Mononuclear cell (primary cell): ENCODE measurements around the gene MAD1L1. TPM values are rescaled to one million over a fixed set of nuclear protein-coding genes. Genes with fewer than 3 reads are reported as not detected.

Experiments used
- H3K27me3 ChIP-seq: 2 replicates; pipeline ENCODE4 v1.6.0; 2011; ENCODE audit warnings: low read length, control low read depth; ENCODE audit not compliant: insufficient read depth
- H3K4me1 ChIP-seq: 2 replicates; pipeline ENCODE4 v1.5.1; 2011; ENCODE audit warnings: mild to moderate bottlenecking, low read length, control low read depth; ENCODE audit not compliant: insufficient read depth
- H3K4me3 ChIP-seq: 2 replicates; pipeline ENCODE4 v1.5.1; 2011; ENCODE audit warnings: mild to moderate bottlenecking, low read length, moderate library complexity
- H3K9me3 ChIP-seq: 2 replicates; pipeline ENCODE4 v1.5.1; 2011; ENCODE audit warnings: low read depth, mild to moderate bottlenecking, control low read depth, low read length
- total RNA-seq: library from RNA; depleted of rRNA; stranded (reverse); fragments of >200 nt; gene quantifications from one replicate; pipeline ENCODE4 v1.2.3, GENCODE V29; 2012

MAD1L1 gene
- 74.2 TPM for total RNA-seq

- Histone ChIP-seq H3K4me3 (peak within 1 kb of the TSS; percentile 64), H3K9me3 (no peaks in the 10 kb centered on the region), H3K27me3 (no peaks in the 10 kb centered on the region), H3K4me1 (peaks cover 42% of the 10 kb centered on the region)
Measured at GRCh38 chr7:2232766-2233520, at the start of gene MAD1L1. Gene MAD1L1 (minus strand): TSS chr7:2232945. CDS start chr7:2230133, 2,812 bp downstream.

DNA sequence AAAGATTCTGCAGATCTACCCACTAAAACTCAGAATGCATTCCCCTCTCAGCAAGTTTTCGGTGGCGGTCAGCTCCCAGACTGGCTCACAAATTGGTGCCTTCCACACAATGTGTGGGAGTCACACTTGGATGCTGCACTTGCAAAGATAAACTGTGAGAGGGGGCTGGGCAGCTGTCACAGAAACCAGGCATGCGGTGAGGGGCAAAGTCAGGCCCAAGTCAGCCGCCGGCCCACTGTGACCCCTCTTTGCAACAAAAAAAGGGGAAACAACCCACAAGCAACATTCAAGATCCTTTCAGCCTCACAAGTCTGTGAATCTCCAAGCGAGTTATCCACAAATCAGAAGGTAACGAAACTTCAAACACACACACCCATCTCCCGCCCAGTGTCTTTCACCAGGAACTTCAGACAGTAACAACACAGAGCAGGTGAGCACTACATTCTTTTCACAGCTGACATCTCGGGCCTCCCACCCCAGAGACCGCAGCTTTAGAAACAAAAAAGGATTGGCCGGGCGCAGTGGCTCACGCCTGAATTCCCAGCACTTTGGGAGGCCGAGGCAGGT lies 49.5 kb upstream of the MAD1L1 start:
- Histone ChIP-seq H3K4me3 (no peak overlapping the region), H3K4me1 (no peaks in the 10 kb centered on the region), H3K27me3 (no peaks in the 10 kb centered on the region), H3K9me3 (no peaks in the 10 kb centered on the region)

GRCh38 chr7:2281541-2281940 lies 48.8 kb upstream of the MAD1L1 start:
- no peak overlapping the region for H3K4me3 ChIP-seq
- H3K9me3 ChIP-seq = no peaks in the 10 kb centered on the region
- no peaks in the 10 kb centered on the region for H3K27me3 ChIP-seq
- H3K4me1 ChIP-seq = no peaks in the 10 kb centered on the region

DNA sequence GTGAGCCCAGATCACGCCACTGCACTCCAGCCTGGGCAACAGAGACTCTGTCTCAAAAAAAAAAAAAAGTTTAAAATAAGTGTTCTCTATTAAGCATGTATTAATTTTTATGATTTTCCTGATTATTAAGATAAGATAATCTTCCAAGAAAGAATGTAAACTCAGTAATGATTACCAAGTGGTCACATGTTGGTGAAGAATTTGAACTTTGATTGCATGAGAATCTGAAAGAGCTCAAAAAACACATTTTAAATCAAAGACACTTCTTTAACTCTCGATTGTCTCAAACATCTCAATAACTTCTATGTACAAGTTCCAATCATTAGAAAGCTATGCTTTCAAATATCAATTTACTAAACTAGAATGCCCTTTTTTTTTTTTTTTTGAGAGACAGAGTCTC lies 47.7 kb upstream of the MAD1L1 start:
- H3K4me3 ChIP-seq = no peak overlapping the region
- no peaks in the 10 kb centered on the region for H3K9me3 ChIP-seq
- H3K27me3 ChIP-seq = no peaks in the 10 kb centered on the region
- no peaks in the 10 kb centered on the region for H3K4me1 ChIP-seq

DNA sequence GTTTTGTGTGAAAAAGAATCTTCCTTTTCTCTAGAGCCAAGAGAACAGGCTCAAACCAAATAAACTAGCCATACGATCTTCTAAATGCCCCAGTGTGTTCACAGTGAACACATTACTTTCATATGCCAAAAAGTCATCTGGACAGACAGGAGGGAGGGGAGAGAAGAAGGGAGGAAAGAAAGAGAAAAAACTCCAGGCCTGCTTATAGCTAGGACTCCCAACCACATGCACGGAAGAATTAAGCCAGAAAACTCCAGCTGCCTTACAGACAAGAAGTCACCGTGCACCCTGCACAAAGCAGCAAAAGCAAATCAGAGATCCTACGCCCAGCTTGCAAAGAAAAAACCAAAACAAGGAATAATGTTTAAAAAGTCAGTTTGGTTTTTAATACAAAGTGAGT lies 47.2 kb upstream of the MAD1L1 start:
- no peaks in the 10 kb centered on the region for H3K9me3 ChIP-seq
- H3K4me1 ChIP-seq = no peaks in the 10 kb centered on the region
- H3K4me3 ChIP-seq = no peak overlapping the region
- no peaks in the 10 kb centered on the region for H3K27me3 ChIP-seq

DNA sequence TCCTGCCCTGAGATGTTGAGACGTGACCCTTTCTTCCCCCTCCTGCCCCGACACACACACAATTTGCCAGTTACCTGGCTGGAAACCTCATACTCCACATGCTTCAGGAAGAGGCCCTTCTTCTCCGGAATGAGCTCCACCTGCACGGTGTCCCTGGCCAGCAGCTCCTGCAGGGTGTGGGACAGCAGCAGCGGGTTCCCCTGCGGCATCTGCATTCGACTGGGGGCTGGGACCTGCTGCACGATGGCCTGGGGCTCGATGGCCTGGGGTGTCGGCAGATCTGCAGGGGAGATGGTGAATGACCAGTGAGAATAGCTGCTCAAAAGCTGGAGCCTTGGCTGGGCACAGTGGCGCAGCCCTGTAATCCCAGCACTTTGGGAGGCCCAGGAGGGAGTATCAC lies 45.3 kb upstream of the MAD1L1 start:
- no peaks in the 10 kb centered on the region for H3K4me1 ChIP-seq
- H3K4me3 ChIP-seq = no peak overlapping the region
- no peaks in the 10 kb centered on the region for H3K27me3 ChIP-seq
- H3K9me3 ChIP-seq = no peaks in the 10 kb centered on the region

DNA sequence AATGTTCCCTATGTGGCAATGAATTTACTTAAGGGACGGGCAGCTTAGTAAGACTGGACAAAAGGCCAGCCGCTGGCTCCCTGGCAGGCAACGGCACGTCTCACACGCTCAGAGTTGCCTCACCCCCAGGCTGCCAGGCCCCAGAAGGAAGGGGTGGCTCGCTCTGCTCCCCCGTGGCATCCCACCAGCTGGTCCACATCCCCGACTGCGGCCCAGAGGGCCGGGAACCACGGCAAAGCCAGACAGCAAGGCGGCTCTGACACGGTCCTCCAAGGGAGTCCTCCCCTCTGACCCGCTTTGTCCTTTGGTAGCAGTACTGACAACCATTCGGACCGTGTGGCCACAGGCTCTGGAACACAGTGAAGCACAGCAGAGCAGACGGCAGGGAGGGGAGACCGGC lies 43.4 kb upstream of the MAD1L1 start:
- H3K4me3 ChIP-seq = no peak overlapping the region
- no peaks in the 10 kb centered on the region for H3K27me3 ChIP-seq
- no peaks in the 10 kb centered on the region for H3K9me3 ChIP-seq
- no peaks in the 10 kb centered on the region for H3K4me1 ChIP-seq

- no peaks in the 10 kb centered on the region for H3K27me3 ChIP-seq
- H3K9me3 ChIP-seq = no peaks in the 10 kb centered on the region
- H3K4me3 ChIP-seq = no peak overlapping the region
- no peaks in the 10 kb centered on the region for H3K4me1 ChIP-seq
Measured at GRCh38 chr7:2275101-2275500, 42.4 kb upstream of the MAD1L1 start.

- H3K4me3 ChIP-seq = no peak overlapping the region
- no peaks in the 10 kb centered on the region for H3K27me3 ChIP-seq
- no peaks in the 10 kb centered on the region for H3K4me1 ChIP-seq
Measured at GRCh38 chr7:2274666-2275065, 41.9 kb upstream of the MAD1L1 start.

DNA sequence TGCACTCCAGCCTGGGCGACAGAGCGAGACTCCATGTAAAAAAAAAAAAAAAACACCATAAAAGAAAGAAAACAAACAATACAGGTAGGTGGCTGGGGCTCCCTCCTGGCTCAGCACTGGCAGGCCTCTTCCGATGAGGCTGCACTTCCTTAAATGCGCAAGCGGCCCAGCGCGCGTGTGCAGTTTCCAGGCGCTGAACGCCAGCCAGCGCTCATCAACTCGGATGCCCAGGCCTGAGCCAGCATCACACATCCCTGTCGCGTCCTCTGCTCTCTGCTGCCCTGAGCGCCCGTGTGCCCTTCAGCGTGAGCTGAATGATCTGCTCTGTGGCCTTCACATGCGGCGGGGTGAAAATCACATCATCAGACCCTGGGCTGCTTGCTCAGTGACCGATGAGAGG lies 41.1 kb upstream of the MAD1L1 start:
- H3K27me3 ChIP-seq = no peaks in the 10 kb centered on the region
- no peaks in the 10 kb centered on the region for H3K9me3 ChIP-seq
- H3K4me3 ChIP-seq = no peak overlapping the region
- H3K4me1 ChIP-seq = no peaks in the 10 kb centered on the region

More at GRCh38 chr7:2274666-2275065, 41.9 kb upstream of the MAD1L1 start:
- H3K9me3 ChIP-seq = no peaks in the 10 kb centered on the region

DNA sequence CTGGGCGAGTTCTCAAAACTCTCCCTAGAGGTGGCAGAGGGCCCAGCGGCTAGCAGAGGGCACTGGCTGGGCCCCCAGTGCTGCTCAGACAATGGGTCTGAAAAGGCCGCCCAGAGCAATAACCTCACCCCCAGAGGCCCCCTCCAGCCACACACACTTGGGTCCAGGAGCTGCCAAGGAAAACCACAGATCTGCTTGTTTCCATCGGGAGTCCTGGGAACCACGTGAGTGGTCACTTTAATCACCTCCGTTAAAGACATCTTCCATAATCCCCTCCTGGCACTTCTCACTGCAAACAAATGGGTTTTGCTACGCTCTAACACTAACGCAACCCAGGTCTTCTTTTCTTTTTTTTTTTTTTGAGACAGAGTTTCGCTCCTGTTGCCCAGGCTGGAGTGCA lies 39.3 kb upstream of the MAD1L1 start:
- H3K9me3 ChIP-seq = no peaks in the 10 kb centered on the region
- no peaks in the 10 kb centered on the region for H3K27me3 ChIP-seq
- no peaks in the 10 kb centered on the region for H3K4me1 ChIP-seq
- no peak overlapping the region for H3K4me3 ChIP-seq

DNA sequence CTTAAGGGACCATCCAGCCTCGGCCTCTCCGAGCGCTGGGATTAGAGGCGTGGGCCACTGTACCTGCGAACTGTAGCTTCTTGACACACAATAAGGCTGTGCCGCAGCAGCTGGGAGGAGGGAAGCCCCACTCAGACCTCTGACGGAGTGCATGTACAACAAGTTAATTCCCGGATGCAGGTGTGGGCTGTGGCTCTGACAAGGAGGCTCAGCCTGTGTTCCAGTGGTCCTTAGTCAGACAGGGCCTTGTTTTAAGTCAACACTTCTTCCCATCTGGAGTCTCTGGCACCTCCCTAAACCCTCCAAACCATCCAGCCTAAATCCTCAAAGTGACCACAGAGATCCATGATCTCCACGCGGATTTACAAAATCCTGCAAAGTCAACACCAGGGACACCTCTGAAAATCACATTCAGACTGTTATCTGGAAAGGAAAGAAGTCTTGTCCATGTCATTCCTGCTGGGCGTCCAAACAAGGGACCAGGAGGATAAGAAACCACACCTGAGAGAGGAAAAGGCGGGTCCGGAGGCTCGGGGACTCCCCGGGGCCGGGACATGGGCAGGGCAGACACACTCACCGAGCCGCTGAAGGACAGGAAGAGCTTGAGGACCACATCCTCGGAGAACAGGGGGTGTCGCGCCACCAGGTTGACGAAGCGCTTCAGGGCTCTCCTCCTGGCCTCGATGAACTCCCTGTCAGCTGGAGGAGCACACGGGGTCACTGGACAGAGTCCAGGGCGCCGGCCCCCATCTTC lies 38.7 kb upstream of the MAD1L1 start:
- Histone ChIP-seq H3K4me1 (no peaks in the 10 kb centered on the region), H3K9me3 (no peaks in the 10 kb centered on the region), H3K4me3 (no peak overlapping the region), H3K27me3 (no peaks in the 10 kb centered on the region)

- H3K4me3 ChIP-seq = no peak overlapping the region
- H3K9me3 ChIP-seq = no peaks in the 10 kb centered on the region
- no peaks in the 10 kb centered on the region for H3K27me3 ChIP-seq
- H3K4me1 ChIP-seq = no peaks in the 10 kb centered on the region
Measured at GRCh38 chr7:2270495-2270894, 37.8 kb upstream of the MAD1L1 start.

GRCh38 chr7:2269991-2270460 lies 37.3 kb upstream of the MAD1L1 start:
- H3K9me3 ChIP-seq = no peaks in the 10 kb centered on the region
- no peaks in the 10 kb centered on the region for H3K27me3 ChIP-seq
- H3K4me1 ChIP-seq = no peaks in the 10 kb centered on the region
- no peak overlapping the region for H3K4me3 ChIP-seq
